Tibial nerve (tissue), 4 donors: ENCODE data around the gene RBM34. TPM values are rescaled to one million over a fixed set of nuclear protein-coding genes. Genes with fewer than 3 reads are reported as not detected.
"Not testable (repeated sequence)": the region's sequence is repeated elsewhere in the genome, so short reads cannot be mapped to it uniquely, and the experiment has no call there.

Source experiments
- DNase-seq, 2 donors: peaks; one replicate each; pipeline ENCODE4 v3.0.0-alpha.2; 2019; ENCODE audit warnings: low spot score in 2 of 2
- H3K27ac ChIP-seq, 4 donors: fragments of 200-600 bp; sonication (generic) in 3 of 4; one replicate each; pipeline ENCODE4 v1.5.1; 2017 to 2019; ENCODE audit warnings: mild to moderate bottlenecking in 1 of 4
- H3K27me3 ChIP-seq, 2 donors: fragments of 200-600 bp; sonication (generic) in 1 of 2; one replicate each; pipeline versions ENCODE4 v1.5.1 to v1.6.0; 2017 to 2019
- H3K36me3 ChIP-seq, 3 donors: fragments of 200-600 bp; sonication (generic); one replicate each; pipeline ENCODE4 v1.5.1; 2018 to 2019
- H3K4me1 ChIP-seq, 4 donors: fragments of 200-600 bp; sonication (generic) in 3 of 4; one replicate each; pipeline ENCODE4 v1.5.1; 2017 to 2019
- H3K4me3 ChIP-seq, 4 donors: fragments of 200-600 bp; sonication (generic) in 3 of 4; one replicate each; pipeline ENCODE4 v1.5.1; 2017 to 2019; ENCODE audit warnings: mild to moderate bottlenecking in 1 of 4, moderate library complexity in 1 of 4
- H3K9me3 ChIP-seq, 4 donors: fragments of 200-600 bp; sonication (generic) in 3 of 4; one replicate each; pipeline ENCODE4 v1.5.1; 2017 to 2019
- EP300 ChIP-seq, 2 donors: sonication (generic); formaldehyde crosslinking; IDR thresholded peaks; one replicate each; pipeline ENCODE4 v1.6.1; 2017; ENCODE audit warnings: antibody characterized with exemption in 2 of 2, mild to moderate bottlenecking in 1 of 2
- POLR2A ChIP-seq, 2 donors: fragments of 450-650 bp; IDR thresholded peaks; one replicate each; pipeline ENCODE4 v1.6.1; 2017; ENCODE audit warnings: antibody characterized with exemption in 2 of 2, mild to moderate bottlenecking in 2 of 2, moderate library complexity in 2 of 2
- WGBS, 2 donors: methylation state at CpG; one replicate each; pipeline ENCODE4 v1.1.5; 2018; 5-methylcytosine and 5-hydroxymethylcytosine counted together
- total RNA-seq, 4 donors: library from RNA; depleted of rRNA; stranded (reverse); fragments of >200 nt; gene quantifications; one replicate each; pipeline ENCODE4 v1.1.0, GENCODE V29; 2016
- TF ChIP-seq, protein P1 (sequence below), 5 experiments: fragments of 200-600 bp in 3 of 5; fragments of 450-650 bp in 2 of 5; sonication (generic) in 3 of 5; IDR thresholded peaks; one replicate each; pipeline ENCODE4 v1.5.1; 2016 to 2019; ENCODE audit warnings: antibody characterized with exemption in 5 of 5, mild to moderate bottlenecking in 3 of 5, moderate library complexity in 2 of 5

RBM34 gene
- total RNA-seq, 4 donors from 2014 or later = 47.4 to 92.5 (median 51.2) TPM

DNA sequence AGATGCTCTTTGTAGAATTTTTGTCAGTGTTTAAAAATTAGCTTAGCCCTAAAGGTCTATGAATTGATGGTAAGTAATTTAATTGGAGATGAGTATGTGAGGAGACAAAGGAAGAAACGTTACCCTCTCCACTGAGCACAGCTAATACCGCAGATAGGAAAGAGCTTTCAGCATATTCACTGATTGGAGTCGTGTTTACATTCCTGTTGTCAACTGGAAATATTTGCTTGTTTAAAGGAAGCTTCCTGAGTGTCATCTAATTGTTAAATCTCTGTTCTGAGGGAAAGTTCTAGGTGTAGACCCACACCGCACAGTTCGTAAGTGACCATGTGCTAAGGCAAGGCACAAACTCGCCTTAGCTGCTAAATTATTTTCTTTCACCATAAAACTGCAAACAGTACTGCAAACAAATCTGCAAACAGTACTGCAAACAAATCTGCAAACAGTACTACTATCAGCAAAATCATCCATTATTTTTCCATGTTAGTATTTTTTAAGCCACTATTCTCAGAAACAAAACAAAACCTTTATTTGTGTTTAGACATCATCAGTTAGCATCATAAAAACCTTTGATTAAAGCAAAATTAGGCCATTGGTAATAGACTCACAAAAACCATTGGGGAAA is 65.0 kb downstream of the RBM34 start:
- no peak overlapping the region for H3K27ac ChIP-seq
- TF ChIP-seq, protein P1, sequence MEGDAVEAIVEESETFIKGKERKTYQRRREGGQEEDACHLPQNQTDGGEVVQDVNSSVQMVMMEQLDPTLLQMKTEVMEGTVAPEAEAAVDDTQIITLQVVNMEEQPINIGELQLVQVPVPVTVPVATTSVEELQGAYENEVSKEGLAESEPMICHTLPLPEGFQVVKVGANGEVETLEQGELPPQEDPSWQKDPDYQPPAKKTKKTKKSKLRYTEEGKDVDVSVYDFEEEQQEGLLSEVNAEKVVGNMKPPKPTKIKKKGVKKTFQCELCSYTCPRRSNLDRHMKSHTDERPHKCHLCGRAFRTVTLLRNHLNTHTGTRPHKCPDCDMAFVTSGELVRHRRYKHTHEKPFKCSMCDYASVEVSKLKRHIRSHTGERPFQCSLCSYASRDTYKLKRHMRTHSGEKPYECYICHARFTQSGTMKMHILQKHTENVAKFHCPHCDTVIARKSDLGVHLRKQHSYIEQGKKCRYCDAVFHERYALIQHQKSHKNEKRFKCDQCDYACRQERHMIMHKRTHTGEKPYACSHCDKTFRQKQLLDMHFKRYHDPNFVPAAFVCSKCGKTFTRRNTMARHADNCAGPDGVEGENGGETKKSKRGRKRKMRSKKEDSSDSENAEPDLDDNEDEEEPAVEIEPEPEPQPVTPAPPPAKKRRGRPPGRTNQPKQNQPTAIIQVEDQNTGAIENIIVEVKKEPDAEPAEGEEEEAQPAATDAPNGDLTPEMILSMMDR (IDR thresholded peaks at IDR 0.05) = no peak
- TF ChIP-seq EP300 (IDR thresholded peaks at IDR 0.05) = no peak
- H3K4me1 ChIP-seq = peaks cover 0 to 36% (median 9%) of the 10 kb centered on the region in 4 donors
- no peaks in the 10 kb centered on the region for H3K36me3 ChIP-seq
- no peak overlapping the region for H3K4me3 ChIP-seq
- no peaks in the 10 kb centered on the region for H3K9me3 ChIP-seq
- no peaks in the 10 kb centered on the region for H3K27me3 ChIP-seq
- 84 to 87% methylated on average over 6 of the region's 6 CpGs for WGBS, 2 donors
- DNase-seq = no peak

DNA sequence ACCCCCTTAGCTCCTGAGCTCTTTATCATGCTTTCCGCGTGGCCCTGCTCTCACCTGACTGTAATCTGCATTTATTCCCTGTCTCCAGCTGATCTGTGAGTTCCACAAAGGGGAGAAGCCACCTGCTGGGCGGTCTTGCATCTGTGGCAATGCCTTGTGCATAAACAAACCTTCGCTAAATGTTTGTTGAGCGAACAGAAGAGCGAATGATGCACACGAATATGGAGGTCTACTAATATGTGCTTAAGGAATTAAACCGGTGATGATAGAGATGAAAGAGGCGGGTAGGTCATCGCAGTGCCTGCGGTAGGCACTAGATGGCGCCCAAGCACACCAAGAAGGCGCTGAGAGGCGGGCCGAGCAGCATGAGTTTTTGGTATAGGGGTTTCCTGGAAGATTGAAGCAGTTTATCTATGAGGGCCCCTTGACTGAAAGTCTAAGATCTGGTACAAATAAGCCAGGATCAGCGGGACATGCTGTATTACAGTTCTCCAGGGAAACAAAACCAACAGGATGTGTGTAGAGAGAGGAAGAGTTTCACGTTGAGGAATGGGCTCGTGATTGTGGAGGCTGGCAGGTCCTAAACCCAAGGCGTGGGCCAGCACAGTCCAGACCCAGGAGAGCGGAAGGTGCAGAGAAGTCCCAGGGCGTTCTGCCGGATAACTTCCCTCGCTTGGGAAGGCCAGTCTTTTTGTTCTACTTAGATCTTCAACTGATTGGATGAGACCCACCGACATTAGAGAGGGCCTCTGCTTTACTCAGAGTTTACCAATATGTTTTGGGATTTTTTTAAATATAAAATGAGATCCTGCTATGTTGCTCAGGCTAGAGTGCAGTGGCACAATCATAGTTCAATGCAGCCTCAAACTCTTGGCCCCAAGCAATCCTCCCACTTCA is 67.1 kb downstream of the RBM34 start:
- WGBS, 2 donors = 28 to 34% methylated on average over 24 of the region's 24 CpGs
- H3K9me3 ChIP-seq = no peaks in the 10 kb centered on the region
- peak; percentile 75 to 87 for DNase-seq
- TF ChIP-seq, protein P1 (IDR thresholded peaks at IDR 0.05) = peak; percentile 73 to 92 (median 83)
- no peak for TF ChIP-seq EP300 (IDR thresholded peaks at IDR 0.05)
- TF ChIP-seq POLR2A (IDR thresholded peaks at IDR 0.05) = no peak
- H3K4me1 ChIP-seq = peaks cover 0 to 49% (median 9%) of the 10 kb centered on the region in 4 donors
- peak overlapping the region in 3 of 4 donors; percentile 5 to 32 (median 32) for H3K4me3 ChIP-seq
- H3K36me3 ChIP-seq = no peaks in the 10 kb centered on the region
- peak overlapping the region in 3 of 4 donors; percentile 1 to 87 (median 80) for H3K27ac ChIP-seq
- H3K27me3 ChIP-seq = no peaks in the 10 kb centered on the region

DNA sequence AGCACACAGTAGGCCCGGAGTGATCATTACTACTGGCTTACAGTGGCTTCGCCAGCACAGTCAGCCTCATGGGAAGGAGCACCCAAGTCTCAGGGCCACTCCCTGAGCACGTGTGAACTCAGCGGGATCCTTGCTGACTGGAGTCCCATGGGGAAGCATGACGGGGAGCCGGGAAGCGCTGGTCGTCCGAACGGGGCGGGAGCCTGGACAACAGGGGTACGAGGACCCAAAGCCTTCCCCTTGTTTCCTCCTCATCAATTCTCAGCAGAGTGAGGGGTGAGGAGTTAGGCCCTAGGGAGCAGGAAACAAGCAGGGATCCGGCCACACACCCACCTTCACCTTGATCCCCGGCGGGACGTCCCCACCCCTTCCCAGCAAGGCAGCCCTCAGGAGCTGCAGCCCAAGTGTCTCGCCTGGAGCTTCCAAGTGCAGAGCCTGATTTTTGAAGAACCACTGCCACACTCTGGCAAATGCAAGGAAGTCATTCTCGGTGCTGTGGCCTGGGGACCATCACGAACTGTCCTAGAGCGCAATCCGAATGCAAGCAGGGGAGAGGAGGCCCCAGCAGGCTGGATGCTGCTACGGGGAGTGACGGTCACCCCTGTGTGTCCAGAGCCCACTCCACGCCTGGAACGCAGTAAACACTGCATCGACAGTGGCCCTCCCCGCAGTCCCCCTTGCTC is 67.9 kb downstream of the RBM34 start:
- H3K36me3 ChIP-seq = no peaks in the 10 kb centered on the region
- 32 to 33% methylated on average over 16 to 27 of the region's 27 CpGs for WGBS, 2 donors
- no peak for DNase-seq
- H3K27ac ChIP-seq = peak overlapping the region; percentile 1 to 87 (median 42)
- no peaks in the 10 kb centered on the region for H3K27me3 ChIP-seq
- peaks cover 0 to 55% (median 9%) of the 10 kb centered on the region in 4 donors for H3K4me1 ChIP-seq
- no peaks in the 10 kb centered on the region for H3K9me3 ChIP-seq
- peak overlapping the region in 3 of 4 donors; percentile 5 to 32 (median 32) for H3K4me3 ChIP-seq
- TF ChIP-seq POLR2A (IDR thresholded peaks at IDR 0.05) (no peak), EP300 (IDR thresholded peaks at IDR 0.05) (peak in 1 of 2 donors; percentile 26)
- TF ChIP-seq, protein P1 (IDR thresholded peaks at IDR 0.05) = no peak

DNA sequence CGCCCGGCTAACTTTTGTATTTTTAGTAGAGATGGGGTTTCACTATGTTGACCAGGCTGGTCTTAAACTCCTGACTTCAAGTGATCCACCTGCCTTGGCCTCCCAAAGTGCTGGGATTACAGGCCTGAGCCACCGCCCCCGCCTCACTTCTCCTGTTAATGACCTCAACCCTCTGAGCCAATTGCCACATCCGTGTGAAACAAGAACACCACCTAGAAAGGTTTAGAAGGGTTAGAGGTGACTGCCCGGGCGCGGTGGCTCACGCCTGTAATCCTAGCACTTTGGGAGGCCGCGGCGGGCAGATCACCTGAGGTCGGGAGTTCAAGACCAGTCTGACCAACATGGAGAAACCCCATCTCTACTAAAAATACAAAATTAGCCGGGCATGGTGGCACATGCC is 68.6 kb downstream of the RBM34 start:
- not testable (repeated sequence) for H3K36me3 ChIP-seq, H3K4me3 ChIP-seq, DNase-seq, H3K27me3 ChIP-seq, H3K9me3 ChIP-seq
- 94 to 95% methylated on average over 14 of the region's 14 CpGs for WGBS, 2 donors
- Histone ChIP-seq H3K4me1 (peaks cover 0 to 55% (median 9%) of the 10 kb centered on the region in 4 donors), H3K27ac (peak overlapping the region in 3 of 4 donors; percentile 13 to 87 (median 80))

DNA sequence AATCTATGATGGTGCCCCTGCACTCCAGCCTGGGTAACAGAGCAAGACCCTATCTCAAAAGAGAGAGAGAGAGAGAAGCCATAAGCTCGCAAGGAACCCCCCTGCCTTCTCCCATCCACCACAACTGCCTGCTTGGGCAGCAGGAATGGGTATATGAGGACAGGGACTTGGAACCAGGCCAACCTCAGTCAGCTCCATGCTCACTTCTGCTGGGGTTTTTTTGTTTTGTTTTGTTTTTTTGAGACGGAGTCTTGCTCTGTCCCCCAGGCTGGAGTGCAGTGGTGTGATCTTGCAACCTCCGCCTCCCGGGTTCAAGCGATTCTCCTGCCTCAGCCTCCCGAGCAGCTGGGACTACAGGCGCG is 69.0 kb downstream of the RBM34 start:
- not testable (repeated sequence) for H3K27me3 ChIP-seq, H3K4me3 ChIP-seq, DNase-seq, H3K36me3 ChIP-seq, H3K9me3 ChIP-seq
- peak overlapping the region in 2 of 4 donors; percentile 80 to 87 for H3K27ac ChIP-seq
- H3K4me1 ChIP-seq = peaks cover 0 to 55% (median 9%) of the 10 kb centered on the region in 4 donors
- 92 to 93% methylated on average over 8 of the region's 8 CpGs for WGBS, 2 donors

DNA sequence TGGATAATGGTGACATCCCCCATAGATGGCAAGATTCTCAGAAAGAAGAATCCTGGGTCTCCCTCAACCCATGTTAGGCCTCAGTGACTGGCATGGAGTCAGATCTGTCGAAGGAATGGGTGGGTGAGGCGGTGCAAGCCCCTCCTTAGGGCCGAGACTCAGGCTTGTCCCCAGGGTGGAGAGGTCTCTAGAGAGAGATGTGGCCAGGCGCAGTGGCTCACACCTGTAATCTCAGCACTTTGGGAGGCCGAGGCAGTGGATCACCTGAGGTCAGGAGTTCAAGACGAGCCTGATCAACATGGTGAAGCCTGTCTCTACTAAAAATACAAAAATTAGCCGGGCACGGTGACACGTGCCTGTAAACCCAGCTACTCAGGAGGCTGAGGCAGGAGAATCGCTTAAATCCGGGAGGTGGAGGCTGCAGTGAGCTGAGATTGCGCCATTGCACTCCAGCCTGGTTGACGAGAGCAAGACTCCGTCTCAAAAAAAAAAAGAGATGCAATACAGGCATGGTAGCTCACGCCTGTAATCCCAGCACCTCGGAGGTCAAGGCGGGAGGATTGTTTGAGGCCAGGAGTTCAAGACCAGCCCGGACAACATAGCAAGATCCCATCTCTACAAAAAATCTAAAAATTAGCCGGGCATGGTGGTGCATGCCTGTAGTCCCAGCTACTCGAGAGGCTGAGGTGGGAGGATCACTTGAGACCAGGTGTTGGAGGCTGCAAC is 69.6 kb downstream of the RBM34 start:
- H3K27me3 ChIP-seq, H3K4me3 ChIP-seq, H3K36me3 ChIP-seq, H3K9me3 ChIP-seq, DNase-seq: not testable (repeated sequence)
- Histone ChIP-seq H3K4me1 (peaks cover 0 to 55% (median 9%) of the 10 kb centered on the region in 4 donors), H3K27ac (peak overlapping the region; percentile 59 to 87 (median 70))
- WGBS, 2 donors = 89 to 90% methylated on average over 20 of the region's 20 CpGs
